Right cardiac atrium (tissue), 5 donors: ENCODE measurements around the gene SMIM15. TPM values are rescaled to one million over a fixed set of nuclear protein-coding genes. Genes with fewer than 3 reads are reported as not detected.

Source experiments
- ATAC-seq, 2 donors: fragments of 200-7000 bp; cut with Tn5 transposase; one replicate each; pipeline versions ENCODE4 v1.8.0 to v1.9.1; 2020; ENCODE audit warnings: moderate library complexity in 2 of 2, mild to moderate bottlenecking in 1 of 2
- DNase-seq, 3 donors: peaks; one replicate each; pipeline ENCODE4 v3.0.0-alpha.2; 2020
- H3K27ac ChIP-seq: one replicate; pipeline ENCODE4 v1.5.1; 2013; ENCODE audit warnings: mild to moderate bottlenecking, low read length, control low read depth, moderate library complexity
- H3K27me3 ChIP-seq: one replicate; pipeline ENCODE4 v1.6.1; 2013; ENCODE audit not compliant: control insufficient read depth, insufficient read depth
- H3K4me1 ChIP-seq: one replicate; pipeline ENCODE4 v1.6.1; 2013; ENCODE audit warnings: low read length; ENCODE audit not compliant: control insufficient read depth, insufficient read depth
- H3K4me3 ChIP-seq: one replicate; pipeline ENCODE4 v1.5.1; 2013; ENCODE audit warnings: low read length, control low read depth
- H3K9me3 ChIP-seq: one replicate; pipeline ENCODE4 v1.6.1; 2013; ENCODE audit warnings: low read length; ENCODE audit not compliant: control insufficient read depth
- WGBS: extraction: QIAGEN DNeasy Blood & Tissue Kit; methylation state at CpG from one replicate; pipeline ENCODE4 v1.1.7; 2013; 5-methylcytosine and 5-hydroxymethylcytosine counted together
- intact Hi-C, 4 donors: fragments of 100-400 bp; cut with DNase I; formaldehyde crosslinking; loops; one replicate each; pipeline versions ENCODE4 v1.11.0 to v1.14.0; 2022 to 2023
- polyA plus RNA-seq: library from polyadenylated mRNA; stranded (reverse); fragments of 200-250 nt; gene quantifications from one replicate; pipeline ENCODE4 v1.2.3, GENCODE V29; 2013
- total RNA-seq, 4 donors: library from RNA; stranded (reverse); fragmentation: NEBNext Ultra II Directional; extraction: Animal tissue kit (Norgen Biotek cat#: 25700); gene quantifications; one replicate each; pipeline ENCODE4 v1.2.1, GENCODE V29; 2021
- donor health status: healthy with polysubstance abuse.
- donor health status: DM: no; HTN: yes; CAD: no.
- donor health status: DM: no; HTN: no; CAD: no.
- donor health status: DM: no; HTN: yes; CAD: no; lungs with severe emphysema.
- donor health status: DM: yes; HTN: yes; CAD: no.

SMIM15 gene
- total and polyA plus RNA-seq, 5 donors = 14.2 to 30.3 (median 26.9) TPM

DNA sequence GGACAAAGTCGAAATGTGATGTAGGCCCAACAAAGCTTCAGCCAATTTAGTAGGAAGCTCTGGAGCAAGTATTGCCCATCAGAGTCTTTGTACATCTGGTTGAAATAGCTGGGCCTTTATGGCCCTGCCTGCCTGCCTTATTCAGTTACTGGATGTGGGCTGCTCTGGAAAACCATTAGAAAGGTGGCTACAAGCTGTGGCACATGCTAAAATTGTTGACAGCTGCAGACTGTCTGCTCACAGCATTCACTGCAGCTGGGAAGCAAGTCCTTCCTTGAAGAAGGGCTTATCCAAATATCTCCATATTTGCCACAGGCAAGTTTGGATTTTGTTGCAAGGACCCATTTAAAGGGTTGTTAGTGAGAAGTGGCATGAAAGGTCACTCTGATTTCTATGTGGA, 24.4 kb downstream of the SMIM15 start:
- Histone ChIP-seq H3K4me1 (no peaks in the 10 kb centered on the region), H3K27me3 (no peaks in the 10 kb centered on the region), H3K9me3 (no peaks in the 10 kb centered on the region), H3K27ac (no peak overlapping the region), H3K4me3 (no peak overlapping the region)
- no peak for DNase-seq
- WGBS = 94% methylated on average over 1 of the region's 1 CpG
- ATAC-seq = no peak
- intact Hi-C loops = no loop called here

DNA sequence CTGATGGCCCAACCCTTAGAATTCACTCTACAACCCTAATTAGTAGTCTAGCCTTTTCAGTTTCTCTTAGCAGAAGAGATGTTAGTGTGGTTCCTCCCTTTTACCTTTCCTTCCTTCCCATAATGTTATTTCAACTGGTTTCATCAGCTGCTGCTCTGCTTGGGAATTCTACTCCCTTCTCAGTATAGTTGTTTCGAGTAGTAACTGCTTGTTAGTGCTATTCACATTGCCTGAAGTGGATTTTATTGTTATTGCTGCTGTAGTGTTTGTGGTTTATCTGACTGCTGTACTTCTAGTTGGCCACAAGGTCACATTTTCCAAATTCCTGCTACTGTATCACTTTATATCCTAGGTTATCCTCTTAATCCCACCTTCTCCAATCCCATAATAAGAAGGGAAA, 29.7 kb downstream of the SMIM15 start:
- 90% methylated on average over 1 of the region's 1 CpG for WGBS

DNA sequence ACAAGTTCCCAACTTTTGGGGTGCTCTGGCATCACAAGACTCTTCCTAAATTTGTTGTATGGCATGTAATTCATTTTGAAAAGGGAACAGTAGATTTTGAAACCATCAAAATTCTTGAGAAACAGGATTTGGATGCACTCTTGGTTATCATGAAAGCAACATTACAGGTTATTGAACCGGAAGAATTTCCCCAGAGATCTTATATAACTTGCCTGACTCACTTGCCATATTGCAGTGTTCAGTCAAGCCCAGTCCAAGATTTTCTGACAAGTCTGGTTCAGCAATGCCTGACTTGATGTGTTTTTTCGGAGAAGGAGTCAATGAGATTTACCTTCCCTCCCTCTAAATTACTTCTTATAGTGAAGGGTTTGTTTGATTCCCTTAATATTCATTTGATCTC, 32.0 kb downstream of the SMIM15 start:
- Histone ChIP-seq H3K4me1 (no peaks in the 10 kb centered on the region), H3K27ac (no peak overlapping the region), H3K27me3 (no peaks in the 10 kb centered on the region), H3K4me3 (no peak overlapping the region), H3K9me3 (no peaks in the 10 kb centered on the region)
- 78% methylated on average over 2 of the region's 2 CpGs for WGBS
- DNase-seq = no peak
- ATAC-seq = no peak
- intact Hi-C loops = no loop called here

More for the DNA sequence above, 29.7 kb downstream of the SMIM15 start:
- no peaks in the 10 kb centered on the region for H3K4me1 ChIP-seq
- no peak overlapping the region for H3K4me3 ChIP-seq
- no peaks in the 10 kb centered on the region for H3K27me3 ChIP-seq
- DNase-seq (no peak), ATAC-seq (no peak)
- intact Hi-C loops = no loop called here
- no peak overlapping the region for H3K27ac ChIP-seq
- H3K9me3 ChIP-seq = no peaks in the 10 kb centered on the region

DNA sequence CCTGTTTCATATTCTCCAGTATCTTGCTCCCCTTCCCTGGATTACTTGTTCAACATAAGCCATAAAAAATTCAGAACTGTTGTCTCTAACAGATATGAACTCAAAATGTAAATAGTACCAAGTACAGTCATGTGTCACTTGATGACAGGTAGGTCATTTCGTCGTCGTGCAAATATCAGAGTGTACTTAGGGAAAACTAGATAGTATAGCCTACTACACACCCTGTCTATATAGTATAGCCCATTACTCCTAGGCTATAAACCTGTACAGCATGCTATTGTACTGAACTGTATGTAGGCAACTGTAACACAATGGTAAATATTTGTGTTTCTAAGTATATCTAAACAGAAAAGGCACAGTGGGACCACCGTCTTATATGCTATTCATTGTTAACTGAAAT, 39.1 kb downstream of the SMIM15 start:
- no peak for ATAC-seq
- Histone ChIP-seq H3K27ac (no peak overlapping the region), H3K4me3 (no peak overlapping the region), H3K27me3 (no peaks in the 10 kb centered on the region), H3K9me3 (no peaks in the 10 kb centered on the region), H3K4me1 (no peaks in the 10 kb centered on the region)
- WGBS = 71% methylated on average over 4 of the region's 4 CpGs
- no peak for DNase-seq
- intact Hi-C loops = no loop called here

DNA sequence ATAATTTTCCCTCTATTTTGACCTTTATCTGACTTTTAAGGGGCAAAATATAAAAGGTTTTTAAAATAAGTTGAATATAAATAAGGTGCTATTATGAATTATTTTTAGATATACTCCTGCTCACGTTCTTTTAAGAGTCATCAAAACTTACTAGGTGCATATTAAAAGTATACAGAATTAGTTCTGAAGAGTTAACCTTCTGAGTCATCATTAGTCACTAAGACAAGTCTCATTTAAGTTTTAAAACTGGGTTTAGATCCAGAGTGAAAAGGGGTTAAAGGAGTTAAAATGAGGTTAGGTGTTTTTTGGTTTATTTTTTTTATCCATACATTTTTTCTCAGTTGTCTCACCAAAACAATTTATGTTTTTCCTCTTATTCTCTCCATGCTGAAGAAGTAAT, 41.7 kb downstream of the SMIM15 start:
- DNase-seq = no peak
- Histone ChIP-seq H3K27me3 (no peaks in the 10 kb centered on the region), H3K4me3 (no peak overlapping the region), H3K27ac (no peak overlapping the region), H3K9me3 (no peaks in the 10 kb centered on the region), H3K4me1 (no peaks in the 10 kb centered on the region)
- intact Hi-C loops = no loop called here
- ATAC-seq = no peak
- 77% methylated on average over 1 of the region's 1 CpG for WGBS

DNA sequence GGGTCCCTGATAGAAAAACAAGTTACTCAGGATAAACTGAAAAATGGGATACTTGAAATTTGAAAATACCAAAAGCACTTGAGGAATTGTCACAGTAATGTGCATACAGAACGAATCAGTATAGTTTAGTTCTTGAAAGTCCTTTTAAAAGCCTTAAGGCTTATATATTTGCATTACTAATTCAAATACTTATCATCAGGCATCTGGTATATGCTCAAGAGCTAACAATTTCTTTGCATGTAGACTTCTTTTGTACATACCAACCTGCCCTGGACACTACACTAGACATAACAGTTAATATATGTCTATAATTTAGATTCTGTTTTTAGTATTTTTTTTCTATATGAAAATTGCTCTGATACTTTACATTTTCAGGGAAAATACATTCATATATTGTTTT, 43.2 kb downstream of the SMIM15 start:
- DNase-seq = no peak
- Histone ChIP-seq H3K4me3 (no peak overlapping the region), H3K27me3 (no peaks in the 10 kb centered on the region), H3K27ac (no peak overlapping the region), H3K9me3 (no peaks in the 10 kb centered on the region), H3K4me1 (no peaks in the 10 kb centered on the region)
- no peak for ATAC-seq
- WGBS = 97% methylated on average over 1 of the region's 1 CpG
- intact Hi-C loops = no loop called here

DNA sequence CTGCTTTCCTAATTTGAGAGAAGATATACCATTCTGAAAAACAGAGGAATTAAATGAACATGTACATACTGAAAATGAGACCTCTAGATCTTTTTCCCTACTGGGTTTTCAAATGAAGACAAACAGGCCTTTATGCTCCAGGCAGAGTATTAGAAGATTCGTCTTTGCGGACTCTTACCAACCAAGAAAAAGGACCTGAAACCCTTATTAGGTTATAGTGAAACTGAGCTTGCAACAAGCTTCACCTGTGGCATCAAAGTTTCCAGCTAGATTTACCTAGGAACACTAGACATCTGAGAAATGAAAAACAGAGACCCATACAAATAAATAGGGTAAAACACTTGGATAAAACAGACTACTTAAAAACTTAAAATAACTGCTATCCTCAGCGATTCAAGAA, 46.3 kb downstream of the SMIM15 start:
- ATAC-seq = no peak
- WGBS = 97% methylated on average over 3 of the region's 3 CpGs
- Histone ChIP-seq H3K9me3 (no peaks in the 10 kb centered on the region), H3K27me3 (no peaks in the 10 kb centered on the region), H3K4me1 (no peaks in the 10 kb centered on the region), H3K27ac (no peak overlapping the region), H3K4me3 (no peak overlapping the region)
- DNase-seq = no peak
- intact Hi-C loops = no loop called here

DNA sequence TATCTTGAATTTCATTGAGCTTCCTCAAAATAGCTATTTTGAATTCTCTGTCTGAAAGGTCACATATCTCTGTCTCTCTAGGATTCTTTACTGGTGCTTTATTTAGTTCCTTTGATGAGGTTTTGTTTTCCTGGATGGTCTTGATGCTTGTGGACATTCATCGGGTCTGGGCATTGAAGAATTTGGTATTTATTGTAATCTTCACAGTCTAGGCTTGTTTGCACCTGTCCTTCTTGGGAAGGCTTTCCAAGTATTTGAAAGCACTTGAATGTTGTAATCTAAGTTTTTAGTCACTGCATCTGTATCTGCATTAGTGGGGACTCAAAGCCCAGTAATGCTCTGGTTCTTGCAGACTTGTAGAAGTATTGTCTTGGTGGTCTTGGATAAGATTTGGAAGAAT, 47.8 kb downstream of the SMIM15 start:
- Histone ChIP-seq H3K4me3 (no peak overlapping the region), H3K27me3 (no peaks in the 10 kb centered on the region), H3K27ac (no peak overlapping the region), H3K9me3 (no peaks in the 10 kb centered on the region), H3K4me1 (no peaks in the 10 kb centered on the region)
- intact Hi-C loops = no loop called here
- ATAC-seq (no peak), DNase-seq (no peak)
- WGBS = 94% methylated on average over 1 of the region's 1 CpG

Other genes with a start within 250 kb of the SMIM15 start
- gene ERCC8, start 217.4 kb downstream of the SMIM15 start, total RNA-seq = 1 to 10 TPM; 6.7 to 9.6 (median 8.1) TPM
- 5.1 TPM for gene ERCC8, start 217.4 kb downstream of the SMIM15 start, polyA plus RNA-seq
- 10 to 100 TPM; 32.0 to 38.8 (median 34.6) TPM for gene NDUFAF2, start 217.3 kb downstream of the SMIM15 start, total RNA-seq
- gene NDUFAF2, start 217.3 kb downstream of the SMIM15 start, polyA plus RNA-seq = 74.6 TPM
- 1 to 10 TPM; 6.3 to 7.9 (median 7.3) TPM for gene ZSWIM6, start 169.8 kb upstream of the SMIM15 start, total RNA-seq
- gene ZSWIM6, start 169.8 kb upstream of the SMIM15 start, polyA plus RNA-seq = 2.5 TPM